Endothelial cell (in vitro differentiated cells): Measurements from ENCODE around the gene DNASE2. TPM values are rescaled to one million over a fixed set of nuclear protein-coding genes. Genes with fewer than 3 reads are reported as not detected.

Source experiments
- DNase-seq: peaks from one replicate; pipeline ENCODE4 v3.0.0; 2021; ENCODE audit warnings: low spot score
- H3K27ac Mint-ChIP-seq: one replicate; pipeline ENCODE4 v1.8.0; 2021; ENCODE audit warnings: mixed read lengths, inconsistent platforms; ENCODE audit not compliant: unreplicated experiment
- H3K27me3 Mint-ChIP-seq: one replicate; pipeline ENCODE4 v1.8.0; 2021; ENCODE audit warnings: mild to moderate bottlenecking, moderate library complexity, mixed read lengths, inconsistent platforms; ENCODE audit not compliant: unreplicated experiment
- H3K36me3 Mint-ChIP-seq: one replicate; pipeline ENCODE4 v1.8.0; 2021; ENCODE audit warnings: mild to moderate bottlenecking, low read depth, mixed read lengths, inconsistent platforms; ENCODE audit not compliant: unreplicated experiment
- H3K4me1 Mint-ChIP-seq: one replicate; pipeline ENCODE4 v1.8.0; 2021; ENCODE audit warnings: mild to moderate bottlenecking, mixed read lengths, inconsistent platforms; ENCODE audit not compliant: unreplicated experiment
- H3K4me3 Mint-ChIP-seq: one replicate; pipeline ENCODE4 v1.8.0; 2021; ENCODE audit warnings: mild to moderate bottlenecking, mixed read lengths, inconsistent platforms; ENCODE audit not compliant: unreplicated experiment
- H3K9me3 Mint-ChIP-seq: one replicate; pipeline ENCODE4 v1.8.0; 2021; ENCODE audit warnings: mixed read lengths, inconsistent platforms; ENCODE audit not compliant: unreplicated experiment
- total RNA-seq: library from RNA; stranded (reverse); fragmentation: NEBNext Ultra II Directional; extraction: Animal tissue kit (Norgen Biotek cat#: 25700); gene quantifications from one replicate; pipeline ENCODE4 v1.2.1, GENCODE V29; 2021; ENCODE audit not compliant: unreplicated experiment
- TF ChIP-seq, protein P1 (sequence below): fragments of 200-600 bp; sonication (generic); IDR thresholded peaks from one replicate; pipeline ENCODE4 v1.5.0; 2021; ENCODE audit warnings: antibody characterized with exemption; ENCODE audit not compliant: unreplicated experiment

DNASE2 gene
- total RNA-seq, 1 donor from 2014 or later, result 12.2 TPM

GRCh38 chr19:12864143-12864542 is 17.1 kb downstream of the DNASE2 start:
- peaks cover 4% of the 10 kb centered on the region for H3K4me1 Mint-ChIP-seq
- DNase-seq, result no peak
- no peak overlapping the region for H3K27ac Mint-ChIP-seq
- peaks cover 9% of the 10 kb centered on the region for H3K27me3 Mint-ChIP-seq
- H3K9me3 Mint-ChIP-seq, result no peaks in the 10 kb centered on the region
- TF ChIP-seq, protein P1, sequence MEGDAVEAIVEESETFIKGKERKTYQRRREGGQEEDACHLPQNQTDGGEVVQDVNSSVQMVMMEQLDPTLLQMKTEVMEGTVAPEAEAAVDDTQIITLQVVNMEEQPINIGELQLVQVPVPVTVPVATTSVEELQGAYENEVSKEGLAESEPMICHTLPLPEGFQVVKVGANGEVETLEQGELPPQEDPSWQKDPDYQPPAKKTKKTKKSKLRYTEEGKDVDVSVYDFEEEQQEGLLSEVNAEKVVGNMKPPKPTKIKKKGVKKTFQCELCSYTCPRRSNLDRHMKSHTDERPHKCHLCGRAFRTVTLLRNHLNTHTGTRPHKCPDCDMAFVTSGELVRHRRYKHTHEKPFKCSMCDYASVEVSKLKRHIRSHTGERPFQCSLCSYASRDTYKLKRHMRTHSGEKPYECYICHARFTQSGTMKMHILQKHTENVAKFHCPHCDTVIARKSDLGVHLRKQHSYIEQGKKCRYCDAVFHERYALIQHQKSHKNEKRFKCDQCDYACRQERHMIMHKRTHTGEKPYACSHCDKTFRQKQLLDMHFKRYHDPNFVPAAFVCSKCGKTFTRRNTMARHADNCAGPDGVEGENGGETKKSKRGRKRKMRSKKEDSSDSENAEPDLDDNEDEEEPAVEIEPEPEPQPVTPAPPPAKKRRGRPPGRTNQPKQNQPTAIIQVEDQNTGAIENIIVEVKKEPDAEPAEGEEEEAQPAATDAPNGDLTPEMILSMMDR, result no peak
- H3K4me3 Mint-ChIP-seq, result no peak overlapping the region
- peaks cover 3% of the 10 kb centered on the region for H3K36me3 Mint-ChIP-seq

DNA sequence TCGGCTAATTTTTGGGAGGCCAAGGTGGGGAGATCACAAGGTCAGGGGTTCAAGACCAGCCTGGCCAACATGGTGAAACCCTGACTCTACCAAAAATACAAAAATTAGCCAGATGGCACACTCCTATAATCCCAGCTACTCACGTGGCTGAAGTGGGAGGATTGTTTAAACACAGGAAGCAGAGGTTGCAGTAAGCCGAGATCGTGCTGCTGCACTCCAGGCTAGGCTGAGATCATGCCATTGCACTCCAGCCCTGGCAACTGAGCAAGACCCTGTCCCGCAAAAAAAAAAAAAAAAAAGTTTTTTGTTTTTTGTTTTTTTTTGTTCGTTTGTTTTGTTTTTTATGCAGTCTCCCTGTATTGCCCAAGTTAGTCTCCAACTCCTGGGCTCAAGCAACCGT is 21.7 kb downstream of the DNASE2 start:
- DNase-seq, result no peak
- no peaks in the 10 kb centered on the region for H3K4me1 Mint-ChIP-seq
- H3K36me3 Mint-ChIP-seq, result no peaks in the 10 kb centered on the region
- no peak overlapping the region for H3K4me3 Mint-ChIP-seq
- TF ChIP-seq, protein P1, result no peak
- no peaks in the 10 kb centered on the region for H3K9me3 Mint-ChIP-seq
- H3K27ac Mint-ChIP-seq, result no peak overlapping the region
- peaks cover 7% of the 10 kb centered on the region for H3K27me3 Mint-ChIP-seq

DNA sequence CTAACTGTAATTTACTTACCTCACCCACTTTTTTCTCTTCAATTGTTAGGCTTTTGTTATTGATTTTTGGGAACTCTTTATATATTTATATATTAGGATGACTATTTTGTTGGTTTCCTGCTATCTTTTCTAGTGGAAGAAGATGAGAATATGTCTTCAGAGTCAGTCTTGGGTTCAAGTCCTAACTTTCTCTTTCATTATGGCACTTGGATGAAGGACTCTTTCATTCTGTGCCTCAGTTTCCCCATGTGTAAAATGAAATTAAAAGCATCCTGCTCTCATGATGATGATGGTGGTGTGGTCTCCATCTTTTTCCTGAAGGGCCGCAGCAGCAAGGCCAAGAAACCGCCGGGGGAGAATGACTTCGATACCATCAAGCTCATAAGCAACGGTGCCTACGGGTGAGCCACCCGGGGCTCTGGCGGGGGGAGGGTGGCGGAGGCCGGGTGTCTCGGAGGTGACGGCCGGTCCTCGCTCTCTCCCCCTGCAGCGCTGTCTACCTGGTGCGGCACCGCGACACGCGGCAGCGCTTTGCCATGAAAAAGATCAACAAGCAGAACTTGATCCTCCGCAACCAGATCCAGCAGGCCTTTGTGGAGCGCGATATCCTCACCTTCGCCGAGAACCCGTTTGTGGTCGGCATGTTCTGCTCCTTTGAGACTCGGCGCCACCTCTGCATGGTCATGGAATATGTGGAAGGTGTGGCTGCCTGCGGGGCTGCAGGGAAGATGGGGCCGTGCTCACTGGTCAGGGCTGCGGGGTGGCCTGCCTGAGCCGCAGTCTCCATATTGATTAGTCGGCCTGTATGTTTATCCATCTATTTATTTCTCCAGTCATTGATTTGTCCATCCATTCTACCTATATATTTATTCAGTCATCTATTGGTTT is 23.0 kb downstream of the DNASE2 start:
- TF ChIP-seq, protein P1, result no peak
- H3K27ac Mint-ChIP-seq, result peak overlapping the region; percentile 25
- no peak for DNase-seq

GRCh38 chr19:12856653-12857052 is 24.6 kb downstream of the DNASE2 start:
- H3K4me3 Mint-ChIP-seq, result no peak overlapping the region
- no peaks in the 10 kb centered on the region for H3K9me3 Mint-ChIP-seq
- TF ChIP-seq, protein P1, result no peak
- no peak for DNase-seq
- no peak overlapping the region for H3K27ac Mint-ChIP-seq
- no peaks in the 10 kb centered on the region for H3K36me3 Mint-ChIP-seq
- no peaks in the 10 kb centered on the region for H3K4me1 Mint-ChIP-seq
- peaks cover 5% of the 10 kb centered on the region for H3K27me3 Mint-ChIP-seq

More for the DNA sequence above, 23.0 kb downstream of the DNASE2 start:
- Mint-ChIP-seq H3K4me3 (no peak overlapping the region), H3K27me3 (peaks cover 5% of the 10 kb centered on the region), H3K36me3 (no peaks in the 10 kb centered on the region), H3K4me1 (no peaks in the 10 kb centered on the region), H3K9me3 (no peaks in the 10 kb centered on the region)
